Immature natural killer cell (primary cell): ENCODE results near the gene MED25. TPM values are rescaled to one million over a fixed set of nuclear protein-coding genes. Genes with fewer than 3 reads are reported as not detected.

ENCODE experiments used
- DNase-seq, 3 donors: peaks; one replicate each; pipeline ENCODE4 v3.0.0; 2022; ENCODE audit warnings: mixed read lengths in 1 of 3
- H3K27ac Mint-ChIP-seq, 6 donors: one replicate each; pipeline ENCODE4 v1.8.0; 2020; ENCODE audit warnings: mixed read lengths in 6 of 6, mild to moderate bottlenecking in 5 of 6, inconsistent platforms in 4 of 6, moderate library complexity in 3 of 6
- H3K27me3 Mint-ChIP-seq, 3 donors: one replicate each; pipeline ENCODE4 v1.8.0; 2020 to 2021; ENCODE audit warnings: low read depth in 3 of 3, mild to moderate bottlenecking in 3 of 3, mixed read lengths in 3 of 3, moderate library complexity in 3 of 3, inconsistent platforms in 1 of 3
- H3K36me3 Mint-ChIP-seq, 3 donors: one replicate each; pipeline ENCODE4 v1.8.0; 2020; ENCODE audit warnings: mixed read lengths in 3 of 3, inconsistent platforms in 2 of 3, mild to moderate bottlenecking in 2 of 3
- H3K4me1 Mint-ChIP-seq, 2 donors: one replicate each; pipeline ENCODE4 v1.8.0; 2020; ENCODE audit warnings: inconsistent platforms in 2 of 2, mild to moderate bottlenecking in 2 of 2, mixed read lengths in 2 of 2, moderate library complexity in 1 of 2
- H3K4me3 Mint-ChIP-seq, 5 donors: one replicate each; pipeline ENCODE4 v1.8.0; 2020; ENCODE audit warnings: mild to moderate bottlenecking in 5 of 5, mixed read lengths in 5 of 5, inconsistent platforms in 3 of 5, moderate library complexity in 3 of 5
- H3K9me3 Mint-ChIP-seq, 6 donors: one replicate each; pipeline ENCODE4 v1.8.0; 2020; ENCODE audit warnings: mild to moderate bottlenecking in 6 of 6, mixed read lengths in 6 of 6, inconsistent platforms in 4 of 6, moderate library complexity in 3 of 6
- polyA plus RNA-seq, 3 donors: library from polyadenylated mRNA; unstranded; fragments of 300-500 nt; fragmentation: Illumina TruSeq; gene quantifications; one replicate each; pipeline ENCODE4 v1.2.3, GENCODE V29; 2021

The MED25 gene
- polyA plus RNA-seq = 10 to 100 TPM in 2 of 3 donors, 1 to 10 TPM in 1; 5.0 to 30.4 (median 13.9) TPM

- peak within 1 kb of the TSS; percentile 95 to 100 (median 100) for H3K27ac Mint-ChIP-seq
- H3K27me3 Mint-ChIP-seq = peaks cover 19 to 28% (median 19%) of the 10 kb centered on the region in 3 donors
Observed at GRCh38 chr19:49817964-49818648, at the start of gene MED25. Gene MED25 (plus strand): TSS chr19:49818289. CDS start chr19:49818342, 53 bp downstream.

DNA sequence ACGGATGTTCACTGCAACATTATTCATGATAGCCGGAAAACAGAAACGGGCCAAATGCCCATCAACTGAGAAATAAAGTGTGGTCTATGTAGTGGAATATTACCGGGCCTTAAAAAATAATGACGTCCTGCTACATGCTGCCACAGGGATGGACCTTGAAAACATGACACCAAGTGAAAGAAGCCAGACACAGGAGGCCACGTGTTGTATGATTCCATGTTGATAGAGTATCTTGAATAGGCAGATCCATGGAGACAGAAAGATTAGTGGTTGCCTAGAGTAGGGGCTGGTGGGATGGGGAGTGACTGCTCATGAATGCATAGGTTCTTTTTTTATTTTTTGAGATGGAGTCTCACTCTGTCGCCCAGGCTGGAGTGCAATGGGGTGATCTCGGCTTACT lies 47.6 kb upstream of the MED25 start:
- DNase-seq = no peak
- H3K4me1 Mint-ChIP-seq = peaks cover 78 to 79% of the 10 kb centered on the region in 2 donors
- H3K27ac Mint-ChIP-seq = peak overlapping the region; percentile 50 to 86 (median 84)
- peaks cover 4 to 6% (median 6%) of the 10 kb centered on the region in 3 donors for H3K27me3 Mint-ChIP-seq
- H3K4me3 Mint-ChIP-seq = peak overlapping the region in 4 of 5 donors; percentile 23 to 53 (median 43)
- H3K9me3 Mint-ChIP-seq = no peaks in the 10 kb centered on the region
- peaks cover 0 to 8% (median 0%) of the 10 kb centered on the region in 3 donors for H3K36me3 Mint-ChIP-seq

More at GRCh38 chr19:49817964-49818648, at the start of gene MED25:
- Mint-ChIP-seq H3K4me3 (peak within 1 kb of the TSS; percentile 96 to 99 (median 98)), H3K4me1 (peaks cover 34 to 50% of the 10 kb centered on the region in 2 donors), H3K36me3 (peaks cover 0 to 4% (median under 1%) of the 10 kb centered on the region in 3 donors), H3K9me3 (no peaks in the 10 kb centered on the region)
- peak; percentile 91 to 94 (median 94) for DNase-seq

DNA sequence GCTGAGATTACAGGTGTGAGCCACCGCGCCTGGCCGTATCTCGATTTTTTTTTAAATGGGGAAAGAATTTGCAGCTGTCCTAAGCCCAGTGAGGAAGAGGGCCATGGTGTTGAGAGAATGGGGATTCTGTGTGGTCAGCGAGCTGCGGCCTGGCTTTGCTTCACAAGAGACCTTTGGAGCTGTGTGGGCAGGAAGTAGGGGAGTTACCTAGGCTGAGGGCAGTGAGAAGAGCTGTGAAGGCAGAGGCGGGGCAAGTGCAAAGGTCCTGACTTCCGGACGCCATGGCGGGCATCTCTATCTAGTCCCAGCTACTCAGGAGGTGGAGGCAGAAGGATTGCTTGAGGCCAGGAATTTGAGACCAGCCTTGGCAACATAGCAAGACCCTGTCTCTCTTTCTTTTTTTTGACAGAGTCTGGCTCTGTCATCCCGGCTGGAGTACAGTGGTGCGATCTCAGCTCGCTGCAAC lies 46.4 kb upstream of the MED25 start:
- H3K4me1 Mint-ChIP-seq = peaks cover 80 to 81% of the 10 kb centered on the region in 2 donors
- no peaks in the 10 kb centered on the region for H3K27me3 Mint-ChIP-seq
- H3K4me3 Mint-ChIP-seq = peak overlapping the region; percentile 61 to 91 (median 72)
- peak overlapping the region; percentile 73 to 97 (median 90) for H3K27ac Mint-ChIP-seq
- peak; percentile 67 to 68 (median 67) for DNase-seq
- no peaks in the 10 kb centered on the region for H3K9me3 Mint-ChIP-seq
- H3K36me3 Mint-ChIP-seq = peaks cover 0 to 8% (median 0%) of the 10 kb centered on the region in 3 donors

GRCh38 chr19:49772850-49773432 lies 45.1 kb upstream of the MED25 start:
- Mint-ChIP-seq H3K4me3 (peak overlapping the region; percentile 15 to 60 (median 29)), H3K36me3 (peaks cover 0 to 8% (median 0%) of the 10 kb centered on the region in 3 donors), H3K4me1 (peaks cover 74 to 75% of the 10 kb centered on the region in 2 donors), H3K27me3 (no peaks in the 10 kb centered on the region), H3K27ac (peak overlapping the region; percentile 59 to 91 (median 78)), H3K9me3 (no peaks in the 10 kb centered on the region)
- DNase-seq = no peak

- Mint-ChIP-seq H3K27me3 (no peaks in the 10 kb centered on the region), H3K27ac (peak overlapping the region; percentile 61 to 84 (median 76)), H3K9me3 (no peaks in the 10 kb centered on the region), H3K4me3 (peak overlapping the region in 2 of 5 donors; percentile 4 to 15), H3K36me3 (peaks cover 0 to 8% (median 0%) of the 10 kb centered on the region in 3 donors), H3K4me1 (peaks cover 72 to 74% of the 10 kb centered on the region in 2 donors)
- DNase-seq = no peak
Observed at GRCh38 chr19:49773663-49774350, 44.3 kb upstream of the MED25 start.

GRCh38 chr19:49774969-49775368 lies 43.1 kb upstream of the MED25 start:
- peaks cover 67 to 69% of the 10 kb centered on the region in 2 donors for H3K4me1 Mint-ChIP-seq
- no peaks in the 10 kb centered on the region for H3K27me3 Mint-ChIP-seq
- DNase-seq = no peak
- peak overlapping the region in 5 of 6 donors; percentile 78 to 92 (median 82) for H3K27ac Mint-ChIP-seq
- H3K4me3 Mint-ChIP-seq = no peak overlapping the region
- H3K36me3 Mint-ChIP-seq = peaks cover 0 to 11% (median 2%) of the 10 kb centered on the region in 3 donors
- no peaks in the 10 kb centered on the region for H3K9me3 Mint-ChIP-seq

DNA sequence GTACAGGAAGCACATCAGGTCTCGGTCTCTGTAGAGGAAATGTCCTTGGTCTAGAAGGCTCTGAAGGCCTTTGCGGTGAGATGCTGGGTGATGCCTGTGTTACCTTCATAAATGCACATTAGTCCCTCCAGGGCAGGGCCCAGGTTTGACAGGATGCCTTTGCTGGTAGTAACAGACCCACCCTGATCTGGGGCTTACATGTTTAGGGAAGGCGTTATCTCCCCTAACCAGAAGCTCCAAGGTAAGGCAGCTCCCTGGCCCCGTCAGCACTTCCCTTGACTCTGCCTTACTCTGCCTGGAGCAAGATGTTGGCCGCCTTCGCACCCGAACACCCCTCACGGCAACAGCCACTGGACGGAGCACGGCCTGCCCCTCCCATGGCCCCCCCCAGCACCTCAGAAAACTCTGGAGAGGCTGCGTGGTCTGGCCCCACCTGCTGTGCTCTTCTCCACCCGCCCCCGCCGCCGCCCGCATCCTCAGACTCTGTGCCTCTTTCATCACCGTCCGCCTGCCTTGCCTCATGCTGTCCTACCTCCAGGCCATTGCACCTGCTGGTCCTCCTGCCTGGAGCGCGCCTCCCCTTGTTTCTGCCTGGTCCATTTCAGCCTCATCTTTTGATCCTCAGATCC lies 42.2 kb upstream of the MED25 start:
- DNase-seq = peak; percentile 22
- Mint-ChIP-seq H3K4me3 (peak overlapping the region; percentile 24 to 70 (median 50)), H3K27me3 (no peaks in the 10 kb centered on the region), H3K9me3 (no peaks in the 10 kb centered on the region), H3K4me1 (peaks cover 67 to 69% of the 10 kb centered on the region in 2 donors), H3K27ac (peak overlapping the region; percentile 64 to 92 (median 88)), H3K36me3 (peaks cover 0 to 9% (median 5%) of the 10 kb centered on the region in 3 donors)

DNA sequence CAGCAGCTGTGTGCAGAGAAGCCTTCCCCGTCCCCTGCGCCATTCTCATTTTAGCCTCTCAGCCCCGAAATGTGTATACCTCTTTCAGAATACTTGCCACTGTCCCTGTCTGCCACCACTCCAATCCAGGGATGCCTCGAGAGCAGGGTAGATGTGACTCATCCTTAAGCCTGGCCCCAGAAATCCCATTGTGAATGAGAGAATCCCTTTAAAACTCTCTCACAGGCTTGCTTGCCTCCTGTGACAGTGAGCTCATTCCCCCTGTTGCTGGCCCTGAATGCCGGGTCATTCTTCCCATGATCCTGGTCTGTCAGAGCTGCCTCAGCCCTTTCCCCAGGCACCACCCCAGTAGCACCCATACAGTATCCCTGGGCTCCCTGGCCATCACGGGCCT lies 41.7 kb upstream of the MED25 start:
- H3K4me1 Mint-ChIP-seq = peaks cover 68 to 70% of the 10 kb centered on the region in 2 donors
- H3K9me3 Mint-ChIP-seq = no peaks in the 10 kb centered on the region
- H3K27ac Mint-ChIP-seq = peak overlapping the region; percentile 64 to 92 (median 88)
- peak overlapping the region; percentile 15 to 60 (median 50) for H3K4me3 Mint-ChIP-seq
- H3K27me3 Mint-ChIP-seq = no peaks in the 10 kb centered on the region
- DNase-seq = no peak
- peaks cover 0 to 9% (median 5%) of the 10 kb centered on the region in 3 donors for H3K36me3 Mint-ChIP-seq

DNA sequence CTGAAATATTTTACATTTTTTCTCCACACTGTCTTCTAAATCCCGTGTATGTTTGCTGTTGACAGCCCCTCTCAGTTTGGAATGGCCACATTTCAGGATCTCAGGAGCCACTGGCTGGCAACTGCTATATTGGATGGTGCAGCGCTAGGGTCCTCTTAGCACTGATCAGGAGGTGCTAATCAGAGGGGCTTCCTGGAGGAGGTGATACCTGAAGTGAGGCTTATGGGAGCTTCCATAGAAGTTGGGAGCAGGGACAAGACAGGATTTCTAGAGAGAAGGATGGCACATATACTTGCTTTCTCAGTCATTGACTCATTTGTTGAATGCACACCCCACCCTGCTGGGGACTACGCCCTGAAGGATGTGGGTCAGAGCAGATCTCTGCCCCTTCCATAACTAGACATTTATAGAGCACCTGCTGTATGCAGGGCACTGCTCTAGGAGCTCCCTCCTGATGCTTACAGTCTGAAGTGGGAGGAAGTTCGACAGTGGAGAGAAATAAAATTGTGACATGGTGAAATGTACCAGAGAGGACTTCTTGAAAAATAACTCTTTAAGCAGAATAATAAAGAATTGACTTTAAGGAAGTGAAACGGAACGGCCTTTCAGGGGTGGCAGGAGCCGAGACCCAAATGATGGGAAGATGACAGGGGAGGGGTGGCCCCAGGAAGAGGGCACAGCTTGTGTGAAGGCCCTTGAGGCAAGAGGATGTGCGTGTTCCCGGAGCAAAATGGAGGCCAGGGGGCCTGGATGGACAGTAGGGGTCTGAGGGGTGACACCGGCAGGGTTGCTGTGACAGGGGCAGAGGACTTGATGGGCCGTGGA lies 38.1 kb upstream of the MED25 start:
- H3K27me3 Mint-ChIP-seq = peaks cover 0 to 2% (median 0%) of the 10 kb centered on the region in 3 donors
- H3K4me3 Mint-ChIP-seq = peak overlapping the region in 1 of 5 donors; percentile 38
- H3K9me3 Mint-ChIP-seq = no peaks in the 10 kb centered on the region
- peaks cover 10 to 22% (median 11%) of the 10 kb centered on the region in 3 donors for H3K36me3 Mint-ChIP-seq
- no peak for DNase-seq
- H3K4me1 Mint-ChIP-seq = peaks cover 44 to 50% of the 10 kb centered on the region in 2 donors
- H3K27ac Mint-ChIP-seq = peak overlapping the region; percentile 14 to 81 (median 70)

DNA sequence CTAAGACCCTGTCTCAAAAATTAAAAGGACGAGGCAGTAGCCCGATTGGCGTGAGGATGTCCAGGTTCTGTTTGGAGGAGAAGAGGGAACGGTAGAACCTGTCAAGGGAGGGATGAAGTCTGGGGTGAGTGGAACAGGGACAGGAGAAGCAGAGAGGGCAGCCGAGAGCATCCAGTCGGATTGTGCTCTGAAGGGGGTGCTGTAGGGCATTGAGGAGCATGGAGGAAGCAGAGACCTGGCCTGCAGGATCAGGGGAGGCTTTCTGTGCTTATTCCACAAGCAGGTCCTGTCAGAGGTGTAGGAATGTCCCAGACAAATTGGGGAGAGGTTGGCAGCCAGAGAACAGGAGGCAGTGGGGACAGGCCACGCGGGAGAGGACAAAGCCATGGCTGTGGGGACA lies 37.2 kb upstream of the MED25 start:
- Mint-ChIP-seq H3K9me3 (no peaks in the 10 kb centered on the region), H3K27me3 (peaks cover 0 to 2% (median 0%) of the 10 kb centered on the region in 3 donors), H3K4me1 (peaks cover 39 to 48% of the 10 kb centered on the region in 2 donors), H3K36me3 (peaks cover 16 to 27% (median 16%) of the 10 kb centered on the region in 3 donors), H3K27ac (peak overlapping the region; percentile 35 to 85 (median 74)), H3K4me3 (no peak overlapping the region)
- DNase-seq = no peak

GRCh38 chr19:49781394-49781793 lies 36.7 kb upstream of the MED25 start:
- DNase-seq = no peak
- peaks cover 36 to 46% of the 10 kb centered on the region in 2 donors for H3K4me1 Mint-ChIP-seq
- no peak overlapping the region for H3K4me3 Mint-ChIP-seq
- peaks cover 16 to 28% (median 18%) of the 10 kb centered on the region in 3 donors for H3K36me3 Mint-ChIP-seq
- peaks cover 0 to 2% (median 0%) of the 10 kb centered on the region in 3 donors for H3K27me3 Mint-ChIP-seq
- H3K27ac Mint-ChIP-seq = peak overlapping the region in 3 of 6 donors; percentile 55 to 78 (median 69)
- no peaks in the 10 kb centered on the region for H3K9me3 Mint-ChIP-seq

DNA sequence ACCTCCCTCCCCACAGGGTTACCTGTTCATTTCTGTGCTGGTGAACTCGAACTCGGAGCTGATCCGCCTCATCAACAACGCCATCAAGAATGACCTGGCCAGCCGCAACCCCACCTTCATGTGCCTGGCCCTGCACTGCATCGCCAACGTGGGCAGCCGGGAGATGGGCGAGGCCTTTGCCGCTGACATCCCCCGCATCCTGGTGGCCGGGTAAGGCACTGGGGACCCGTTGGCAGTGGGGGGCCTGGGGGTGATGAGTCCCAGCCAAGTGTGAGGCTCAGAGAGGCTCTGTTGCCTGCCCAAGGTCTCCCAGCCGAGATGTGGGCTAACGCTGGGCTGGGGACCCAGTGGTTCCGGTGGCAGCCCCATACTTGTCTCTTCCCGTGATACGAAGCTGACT lies 35.6 kb upstream of the MED25 start:
- Mint-ChIP-seq H3K9me3 (no peaks in the 10 kb centered on the region), H3K36me3 (peaks cover 19 to 31% (median 21%) of the 10 kb centered on the region in 3 donors), H3K27me3 (peaks cover 0 to 2% (median 0%) of the 10 kb centered on the region in 3 donors), H3K4me3 (no peak overlapping the region), H3K27ac (peak overlapping the region in 2 of 6 donors; percentile 6 to 13), H3K4me1 (peaks cover 35 to 46% of the 10 kb centered on the region in 2 donors)
- DNase-seq = no peak
